ENCODE results near the gene FMO2. TPM values are rescaled to one million over a fixed set of nuclear protein-coding genes. Genes with fewer than 3 reads are reported as not detected.

FMO2 gene
- total RNA-seq, 2 donors from 2014 or later = not detected

GRCh38 chr1:171213559-171214454, 28.7 kb downstream of the FMO2 start:
- no peak overlapping the region for H3K9ac ChIP-seq (ENCODE audit: extremely low read depth, low read length, poor library complexity, severe bottlenecking)
- TF ChIP-seq, protein P1, sequence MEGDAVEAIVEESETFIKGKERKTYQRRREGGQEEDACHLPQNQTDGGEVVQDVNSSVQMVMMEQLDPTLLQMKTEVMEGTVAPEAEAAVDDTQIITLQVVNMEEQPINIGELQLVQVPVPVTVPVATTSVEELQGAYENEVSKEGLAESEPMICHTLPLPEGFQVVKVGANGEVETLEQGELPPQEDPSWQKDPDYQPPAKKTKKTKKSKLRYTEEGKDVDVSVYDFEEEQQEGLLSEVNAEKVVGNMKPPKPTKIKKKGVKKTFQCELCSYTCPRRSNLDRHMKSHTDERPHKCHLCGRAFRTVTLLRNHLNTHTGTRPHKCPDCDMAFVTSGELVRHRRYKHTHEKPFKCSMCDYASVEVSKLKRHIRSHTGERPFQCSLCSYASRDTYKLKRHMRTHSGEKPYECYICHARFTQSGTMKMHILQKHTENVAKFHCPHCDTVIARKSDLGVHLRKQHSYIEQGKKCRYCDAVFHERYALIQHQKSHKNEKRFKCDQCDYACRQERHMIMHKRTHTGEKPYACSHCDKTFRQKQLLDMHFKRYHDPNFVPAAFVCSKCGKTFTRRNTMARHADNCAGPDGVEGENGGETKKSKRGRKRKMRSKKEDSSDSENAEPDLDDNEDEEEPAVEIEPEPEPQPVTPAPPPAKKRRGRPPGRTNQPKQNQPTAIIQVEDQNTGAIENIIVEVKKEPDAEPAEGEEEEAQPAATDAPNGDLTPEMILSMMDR (conservative IDR thresholded peaks at IDR 0.05) = peak; percentile 46
- no peak overlapping the region for H3K4me3 ChIP-seq (ENCODE audit: low read length)
- Mint-ChIP-seq H3K9me3 (peaks cover 10% of the 10 kb centered on the region), H3K36me3 (ENCODE audit: low read depth) (no peaks in the 10 kb centered on the region), H3K4me1 (peaks cover 7% of the 10 kb centered on the region), H3K27ac (no peak overlapping the region), H3K4me3 (no peak overlapping the region), H3K27me3 (ENCODE audit: insufficient read depth) (no peaks in the 10 kb centered on the region)
- H3K36me3 ChIP-seq (ENCODE audit: control insufficient read depth, insufficient read depth, low read length) = no peaks in the 10 kb centered on the region
- 82 to 90% methylated on average over 5 to 12 of the region's 12 CpGs for WGBS, 2 experiments (ENCODE audit: insufficient coverage in 1 of 2, insufficient read length in 1 of 2)
- DNase-seq = peak; percentile 74
- no peaks in the 10 kb centered on the region for H3K4me1 ChIP-seq (ENCODE audit: control insufficient read depth, insufficient read depth, low read length)
- H3K9me3 ChIP-seq (ENCODE audit: control insufficient read depth, low read length) = peaks cover 12% of the 10 kb centered on the region
- no peaks in the 10 kb centered on the region for H3K27me3 ChIP-seq (ENCODE audit: control insufficient read depth, insufficient read depth, low read length, poor library complexity, severe bottlenecking)
- no peak overlapping the region for H3K27ac ChIP-seq (ENCODE audit: low read depth, low read length)

GRCh38 chr1:171217658-171218443, 32.8 kb downstream of the FMO2 start:
- WGBS, 2 experiments (ENCODE audit: insufficient coverage in 1 of 2, insufficient read length in 1 of 2) = 87 to 94% methylated on average over 8 to 9 of the region's 9 CpGs
- H3K4me3 Mint-ChIP-seq = no peak overlapping the region
- Histone ChIP-seq H3K4me3 (ENCODE audit: low read length) (no peak overlapping the region), H3K9me3 (ENCODE audit: control insufficient read depth, low read length) (peaks cover 13% of the 10 kb centered on the region), H3K36me3 (ENCODE audit: control insufficient read depth, insufficient read depth, low read length) (no peaks in the 10 kb centered on the region), H3K27ac (ENCODE audit: low read depth, low read length) (no peak overlapping the region), H3K9ac (ENCODE audit: extremely low read depth, low read length, poor library complexity, severe bottlenecking) (no peak overlapping the region), H3K4me1 (ENCODE audit: control insufficient read depth, insufficient read depth, low read length) (peaks cover 2% of the 10 kb centered on the region), H3K27me3 (ENCODE audit: control insufficient read depth, insufficient read depth, low read length, poor library complexity, severe bottlenecking) (no peaks in the 10 kb centered on the region)
- H3K27me3 Mint-ChIP-seq (ENCODE audit: insufficient read depth) = no peaks in the 10 kb centered on the region
- TF ChIP-seq, protein P1 (conservative IDR thresholded peaks at IDR 0.05) = no peak
- DNase-seq = no peak
- peaks cover 10% of the 10 kb centered on the region for H3K9me3 Mint-ChIP-seq
- no peak overlapping the region for H3K27ac Mint-ChIP-seq
- peaks cover 29% of the 10 kb centered on the region for H3K4me1 Mint-ChIP-seq
- no peaks in the 10 kb centered on the region for H3K36me3 Mint-ChIP-seq (ENCODE audit: low read depth)

DNA sequence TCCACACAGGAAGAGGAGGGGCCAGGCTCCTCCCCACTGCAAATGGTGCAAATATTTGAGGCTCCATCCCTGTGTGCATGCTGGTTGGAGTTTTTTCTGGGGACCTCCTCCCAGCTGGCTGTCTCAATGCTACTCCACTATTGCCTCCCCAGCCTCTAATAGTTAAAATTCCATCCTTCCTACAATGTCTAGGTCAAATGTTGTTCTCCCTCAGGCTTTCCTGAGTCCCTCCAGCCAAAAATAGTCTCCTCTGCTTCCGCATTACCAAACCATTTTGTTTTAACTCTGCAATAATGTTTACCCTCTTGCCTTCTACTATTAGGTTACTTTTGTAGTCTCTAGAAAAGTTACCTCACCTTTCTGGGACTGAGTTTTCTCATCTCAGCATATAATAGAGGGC, 33.6 kb downstream of the FMO2 start:
- no peak for DNase-seq
- no peaks in the 10 kb centered on the region for H3K36me3 ChIP-seq (ENCODE audit: control insufficient read depth, insufficient read depth, low read length)
- Mint-ChIP-seq H3K9me3 (peaks cover 10% of the 10 kb centered on the region), H3K4me3 (no peak overlapping the region), H3K4me1 (peaks cover 35% of the 10 kb centered on the region), H3K27ac (no peak overlapping the region), H3K36me3 (ENCODE audit: low read depth) (no peaks in the 10 kb centered on the region), H3K27me3 (ENCODE audit: insufficient read depth) (no peaks in the 10 kb centered on the region)
- no peaks in the 10 kb centered on the region for H3K27me3 ChIP-seq (ENCODE audit: control insufficient read depth, insufficient read depth, low read length, poor library complexity, severe bottlenecking)
- 100% methylated on average over 1 of the region's 1 CpG; no CpG with 5 or more reads in 1 of the 2 experiments for WGBS, 2 experiments (ENCODE audit: insufficient coverage in 1 of 2, insufficient read length in 1 of 2)
- H3K27ac ChIP-seq (ENCODE audit: low read depth, low read length) = no peak overlapping the region
- H3K9ac ChIP-seq (ENCODE audit: extremely low read depth, low read length, poor library complexity, severe bottlenecking) = no peak overlapping the region
- peaks cover 13% of the 10 kb centered on the region for H3K9me3 ChIP-seq (ENCODE audit: control insufficient read depth, low read length)
- H3K4me1 ChIP-seq (ENCODE audit: control insufficient read depth, insufficient read depth, low read length) = peaks cover 5% of the 10 kb centered on the region
- TF ChIP-seq, protein P1 (conservative IDR thresholded peaks at IDR 0.05) = no peak
- H3K4me3 ChIP-seq (ENCODE audit: low read length) = no peak overlapping the region

Data from endodermal cell (in vitro differentiated cells).